Memory B cell (primary cell): ENCODE results near the gene SOX11.

Source experiments
- ATAC-seq: fragments of 150-1000 bp; cut with Tn5 transposase; 2 replicates; pipeline ENCODE4 v1.10.0; 2021; ENCODE audit warnings: low read depth, mild to moderate bottlenecking, moderate library complexity
- DNase-seq, 2 donors: peaks; one replicate each; pipeline ENCODE4 v3.0.0; 2022; ENCODE audit warnings: low spot score in 2 of 2
- H3K27ac Mint-ChIP-seq: one replicate; pipeline ENCODE4 v1.8.0; 2022; ENCODE audit warnings: mild to moderate bottlenecking, moderate library complexity, mixed read lengths
- H3K27me3 Mint-ChIP-seq: one replicate; pipeline ENCODE4 v1.8.0; 2022; ENCODE audit warnings: mixed read lengths
- H3K36me3 Mint-ChIP-seq: one replicate; pipeline ENCODE4 v1.8.0; 2022; ENCODE audit warnings: mild to moderate bottlenecking, mixed read lengths
- H3K4me1 Mint-ChIP-seq: one replicate; pipeline ENCODE4 v1.8.0; 2022; ENCODE audit warnings: mixed read lengths
- H3K4me3 Mint-ChIP-seq: one replicate; pipeline ENCODE4 v1.8.0; 2022; ENCODE audit warnings: mild to moderate bottlenecking, moderate library complexity, mixed read lengths
- H3K9me3 Mint-ChIP-seq: one replicate; pipeline ENCODE4 v1.8.0; 2022; ENCODE audit warnings: mixed read lengths

SOX11 gene

GRCh38 chr2:5696404-5696944 is 4.3 kb downstream of the SOX11 start:
- Mint-ChIP-seq H3K27me3 (peaks cover 13% of the 10 kb centered on the region), H3K9me3 (peaks cover 2% of the 10 kb centered on the region), H3K4me3 (peak overlapping the region; percentile 93), H3K36me3 (peaks cover 4% of the 10 kb centered on the region), H3K4me1 (peaks cover 3% of the 10 kb centered on the region), H3K27ac (peak overlapping the region; percentile 65)
- ATAC-seq (peak; percentile 47), DNase-seq (peak in 1 of 2 donors; percentile 9)

- Mint-ChIP-seq H3K4me3 (peak overlapping the region; percentile 76), H3K4me1 (peaks cover 3% of the 10 kb centered on the region), H3K27me3 (peaks cover 13% of the 10 kb centered on the region), H3K36me3 (peaks cover 4% of the 10 kb centered on the region), H3K27ac (no peak overlapping the region), H3K9me3 (peaks cover 2% of the 10 kb centered on the region)
- peak; percentile 40 for ATAC-seq
- DNase-seq, result no peak
These were observed 4.8 kb downstream of the SOX11 start for GRCh38 chr2:5696945-5697521.

DNA sequence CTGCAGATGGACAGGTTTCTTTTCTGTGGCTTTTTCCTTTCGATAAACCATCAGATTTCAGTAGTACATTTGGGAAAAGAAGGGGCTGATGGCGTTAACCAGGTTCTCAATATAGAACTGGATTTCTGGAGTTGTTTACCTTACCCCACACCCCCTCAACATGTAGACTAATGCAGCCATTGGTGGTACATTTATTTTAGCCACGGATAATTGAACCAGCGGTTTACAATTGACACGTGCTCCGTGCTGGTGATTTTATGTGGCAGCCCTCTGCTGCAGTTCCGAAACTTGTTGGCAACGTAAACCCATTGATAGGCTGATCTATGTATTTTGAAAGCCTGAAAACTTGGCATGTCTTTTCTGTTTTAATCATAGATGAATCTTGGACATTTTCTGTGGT is 5.4 kb downstream of the SOX11 start:
- Mint-ChIP-seq H3K9me3 (peaks cover 2% of the 10 kb centered on the region), H3K27me3 (peaks cover 14% of the 10 kb centered on the region), H3K4me3 (peak overlapping the region; percentile 43), H3K36me3 (peaks cover 4% of the 10 kb centered on the region), H3K4me1 (peaks cover 3% of the 10 kb centered on the region), H3K27ac (no peak overlapping the region)
- DNase-seq, result no peak
- no peak for ATAC-seq

DNA sequence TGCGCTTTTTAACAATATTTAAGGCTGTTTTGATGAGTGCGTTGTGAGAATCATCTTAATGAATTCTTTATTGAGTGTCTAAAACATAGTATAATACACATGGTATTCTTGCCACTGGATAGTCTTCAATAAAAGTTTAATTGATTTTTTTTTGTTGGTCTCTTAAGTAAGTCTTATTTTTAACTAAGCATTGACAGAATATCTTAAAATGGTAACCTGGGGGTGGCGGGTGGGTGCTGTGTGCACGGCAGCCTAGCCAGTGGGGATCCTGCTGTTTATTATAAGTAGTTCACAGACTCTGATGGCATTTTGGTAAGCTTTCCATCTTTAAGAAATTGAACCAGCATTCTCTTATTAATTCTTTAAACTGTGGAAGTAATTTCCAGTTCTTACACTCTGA is 6.0 kb downstream of the SOX11 start:
- peaks cover 4% of the 10 kb centered on the region for H3K36me3 Mint-ChIP-seq
- peaks cover 3% of the 10 kb centered on the region for H3K4me1 Mint-ChIP-seq
- H3K9me3 Mint-ChIP-seq, result peaks cover 2% of the 10 kb centered on the region
- no peak overlapping the region for H3K4me3 Mint-ChIP-seq
- DNase-seq, result no peak
- ATAC-seq, result no peak
- H3K27me3 Mint-ChIP-seq, result peaks cover 17% of the 10 kb centered on the region
- H3K27ac Mint-ChIP-seq, result no peak overlapping the region

DNA sequence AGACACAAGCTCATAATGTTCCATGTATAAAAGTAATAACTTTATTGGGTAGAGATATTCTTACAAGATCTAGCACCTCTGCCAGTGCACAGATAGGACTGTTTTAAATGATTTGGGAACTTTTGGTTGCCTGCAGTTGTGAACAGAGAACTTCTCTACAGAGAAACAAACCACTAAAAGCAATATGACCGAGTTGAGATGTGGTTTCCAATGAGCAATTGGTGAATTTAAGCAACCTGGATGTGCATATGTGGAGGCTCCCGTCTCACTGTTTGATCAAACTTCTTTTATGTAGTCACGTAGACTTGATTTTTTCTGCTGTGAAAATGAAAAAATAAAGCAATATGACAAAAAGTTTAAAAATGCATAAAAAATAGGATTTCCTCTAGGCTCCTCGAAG is 7.8 kb downstream of the SOX11 start:
- Mint-ChIP-seq H3K9me3 (no peaks in the 10 kb centered on the region), H3K27ac (no peak overlapping the region), H3K36me3 (peaks cover 2% of the 10 kb centered on the region), H3K4me1 (no peaks in the 10 kb centered on the region), H3K27me3 (peaks cover 16% of the 10 kb centered on the region), H3K4me3 (no peak overlapping the region)
- DNase-seq (no peak), ATAC-seq (no peak)

- Mint-ChIP-seq H3K4me3 (no peak overlapping the region), H3K27me3 (peaks cover 18% of the 10 kb centered on the region), H3K27ac (no peak overlapping the region), H3K36me3 (peaks cover 4% of the 10 kb centered on the region), H3K9me3 (no peaks in the 10 kb centered on the region), H3K4me1 (no peaks in the 10 kb centered on the region)
- ATAC-seq, result no peak
- DNase-seq, result no peak
These were observed 8.4 kb downstream of the SOX11 start for GRCh38 chr2:5700551-5700950.

GRCh38 chr2:5701266-5701665 is 9.1 kb downstream of the SOX11 start:
- ATAC-seq (no peak), DNase-seq (no peak)
- Mint-ChIP-seq H3K9me3 (no peaks in the 10 kb centered on the region), H3K36me3 (peaks cover 2% of the 10 kb centered on the region), H3K4me1 (no peaks in the 10 kb centered on the region), H3K27ac (no peak overlapping the region), H3K27me3 (peaks cover 15% of the 10 kb centered on the region), H3K4me3 (no peak overlapping the region)

DNA sequence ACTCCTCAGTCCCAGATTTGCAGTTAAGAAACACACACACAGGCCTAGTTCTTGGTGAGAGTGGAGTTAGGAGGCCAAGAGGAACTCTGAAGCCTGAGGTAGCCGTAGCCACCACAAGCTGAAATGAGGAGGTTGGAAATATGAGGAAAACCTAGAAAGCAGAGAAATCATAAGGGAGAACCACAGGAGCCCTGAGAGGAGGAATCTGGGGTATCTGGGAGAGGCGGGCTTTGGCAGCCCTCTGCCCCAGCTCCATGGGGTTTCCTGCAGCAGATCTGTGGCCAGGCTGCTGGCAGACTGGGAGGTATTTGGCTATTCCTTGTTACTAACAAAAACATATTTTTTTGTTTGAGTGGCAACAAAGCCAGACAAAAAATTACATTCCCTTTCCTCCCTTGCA is 11.0 kb downstream of the SOX11 start:
- DNase-seq (no peak), ATAC-seq (no peak)
- no peak overlapping the region for H3K27ac Mint-ChIP-seq
- H3K36me3 Mint-ChIP-seq, result peaks cover 2% of the 10 kb centered on the region
- H3K27me3 Mint-ChIP-seq, result peaks cover 15% of the 10 kb centered on the region
- H3K4me1 Mint-ChIP-seq, result no peaks in the 10 kb centered on the region
- H3K9me3 Mint-ChIP-seq, result no peaks in the 10 kb centered on the region
- H3K4me3 Mint-ChIP-seq, result no peak overlapping the region

- Mint-ChIP-seq H3K36me3 (peaks cover 2% of the 10 kb centered on the region), H3K4me1 (no peaks in the 10 kb centered on the region), H3K27me3 (peaks cover 12% of the 10 kb centered on the region), H3K9me3 (no peaks in the 10 kb centered on the region), H3K27ac (no peak overlapping the region), H3K4me3 (no peak overlapping the region)
- DNase-seq (no peak), ATAC-seq (no peak)
These were observed 13.3 kb downstream of the SOX11 start for GRCh38 chr2:5705490-5705889.

- no peak for ATAC-seq
- DNase-seq, result no peak
- Mint-ChIP-seq H3K4me3 (no peak overlapping the region), H3K27ac (no peak overlapping the region), H3K36me3 (peaks cover 2% of the 10 kb centered on the region), H3K4me1 (no peaks in the 10 kb centered on the region), H3K27me3 (peaks cover 8% of the 10 kb centered on the region), H3K9me3 (peaks cover 2% of the 10 kb centered on the region)
These were observed 14.7 kb downstream of the SOX11 start for GRCh38 chr2:5706717-5707455.

DNA sequence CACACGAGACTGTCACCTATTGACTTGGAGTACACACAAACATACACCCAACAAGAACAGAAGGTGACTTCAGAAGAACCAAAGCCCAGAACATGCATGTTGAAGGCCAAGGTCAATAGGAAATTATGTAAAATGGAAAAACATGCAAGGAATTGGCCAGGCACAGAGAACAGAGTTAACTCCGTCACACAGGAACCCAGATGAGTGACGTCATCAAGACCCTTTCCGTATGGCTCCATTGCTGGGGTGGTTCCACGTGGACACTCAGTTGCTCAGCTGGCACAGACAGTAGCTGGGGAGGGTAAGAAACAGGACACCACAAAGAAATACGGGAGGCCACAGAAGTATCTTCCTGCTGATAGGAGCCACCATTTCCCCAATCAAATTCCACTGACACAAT is 18.4 kb downstream of the SOX11 start:
- Mint-ChIP-seq H3K4me3 (no peak overlapping the region), H3K27me3 (no peaks in the 10 kb centered on the region), H3K36me3 (no peaks in the 10 kb centered on the region), H3K27ac (no peak overlapping the region), H3K9me3 (peaks cover 3% of the 10 kb centered on the region), H3K4me1 (no peaks in the 10 kb centered on the region)
- ATAC-seq (no peak), DNase-seq (no peak)

- H3K9me3 Mint-ChIP-seq, result peaks cover 3% of the 10 kb centered on the region
- H3K27me3 Mint-ChIP-seq, result no peaks in the 10 kb centered on the region
- no peak overlapping the region for H3K4me3 Mint-ChIP-seq
- no peak overlapping the region for H3K27ac Mint-ChIP-seq
- H3K36me3 Mint-ChIP-seq, result no peaks in the 10 kb centered on the region
- DNase-seq, result no peak
- no peak for ATAC-seq
- H3K4me1 Mint-ChIP-seq, result no peaks in the 10 kb centered on the region
These were observed 20.9 kb downstream of the SOX11 start for GRCh38 chr2:5713101-5713500.

DNA sequence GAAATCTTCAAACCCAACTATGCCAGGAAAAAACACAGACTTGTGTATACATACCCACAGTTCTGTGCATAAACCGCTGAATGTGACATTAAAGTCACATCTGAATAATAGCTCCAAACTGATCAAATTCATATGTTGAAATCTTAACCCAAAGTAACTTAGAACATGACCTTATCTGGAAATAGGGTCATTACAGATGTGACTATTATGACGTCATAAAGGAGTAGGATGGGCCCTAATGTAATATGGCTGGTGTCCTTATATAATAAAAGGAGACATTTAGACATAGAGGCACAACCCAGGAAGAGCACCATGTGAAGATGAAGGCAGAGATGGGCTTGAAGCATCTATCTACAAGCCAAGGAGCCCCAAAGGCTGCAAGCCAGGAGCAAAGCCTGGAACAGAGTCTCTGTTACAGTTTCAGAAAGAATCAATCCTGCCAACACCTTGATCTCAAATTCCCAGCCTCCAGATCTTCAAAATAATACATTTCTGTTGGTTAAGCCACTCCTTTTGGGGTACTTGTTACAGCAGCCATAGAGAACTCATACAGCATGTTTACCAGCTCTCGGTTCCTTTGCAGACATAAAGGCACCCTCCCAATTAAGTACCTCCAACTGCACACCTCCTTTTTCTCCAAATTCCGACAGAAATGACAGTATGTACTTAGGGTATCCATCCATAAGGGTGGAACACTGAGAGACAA is 27.6 kb downstream of the SOX11 start:
- Mint-ChIP-seq H3K4me1 (no peaks in the 10 kb centered on the region), H3K9me3 (peaks cover 7% of the 10 kb centered on the region), H3K27ac (no peak overlapping the region), H3K27me3 (no peaks in the 10 kb centered on the region), H3K36me3 (no peaks in the 10 kb centered on the region), H3K4me3 (no peak overlapping the region)
- DNase-seq (no peak), ATAC-seq (no peak)

- Mint-ChIP-seq H3K27ac (no peak overlapping the region), H3K36me3 (no peaks in the 10 kb centered on the region), H3K4me3 (no peak overlapping the region), H3K4me1 (no peaks in the 10 kb centered on the region), H3K27me3 (no peaks in the 10 kb centered on the region), H3K9me3 (peaks cover 7% of the 10 kb centered on the region)
- no peak for ATAC-seq
- no peak for DNase-seq
These were observed 28.2 kb downstream of the SOX11 start for GRCh38 chr2:5720426-5720825.
